K562 (cell line): ENCODE data around the gene ZFAND2B. TPM values are rescaled to one million over a fixed set of nuclear protein-coding genes. Genes with fewer than 3 reads are reported as not detected.

Experiments used
- ATAC-seq: fragments of 200-7000 bp; cut with Tn5 transposase; 3 replicates; pipeline ENCODE4 v1.9.1; 2020; ENCODE audit warnings: moderate library complexity
- BruUV-seq: library from RNA; stranded (reverse); fragments of 400-500 nt; replicated peaks from 2 replicates; lab custom pipeline; 2021; lab: Mats Ljungman, UMichigan
- CTCF ChIA-PET: fragments of 300-600 bp; formaldehyde crosslinking; extraction: SDS; loops from one replicate; lab custom pipeline; 2021; ENCODE audit warnings: low intra/inter-chr PET ratio; lab: Yijun Ruan, JAX
- POLR2A ChIA-PET: fragments of 300-600, 350-650 bp; sonication (Branson Sonifier 250); formaldehyde crosslinking; extraction: SDS; loops from one replicate; lab custom pipeline; 2021; ENCODE audit warnings: antibody characterized with exemption, inconsistent platforms; lab: Yijun Ruan, JAX
- DNase-seq, 4 experiments: peaks; one replicate each; pipeline versions ENCODE4 v3.0.0 to v3.0.0-alpha.2; 2011 to 2018; ENCODE audit warnings: low spot score in 3 of 4, mixed read lengths in 3 of 4; ENCODE audit errors: extremely low read depth in 1 of 4
- FAIRE-seq: peaks from 2 replicates; lab custom pipeline; 2011; peaks lifted over from hg19 to GRCh38; lab: Jason Lieb, UNC
- H2AFZ ChIP-seq: 2 replicates; pipeline ENCODE4 v1.6.0; 2011; ENCODE audit warnings: low read depth, low read length, control low read depth, inconsistent platforms
- H3K27ac ChIP-seq: fragments of 200-600 bp; 3 replicates; pipeline ENCODE4 v1.8.0; 2011; ENCODE audit warnings: low read depth, mild to moderate bottlenecking, control low read depth, inconsistent platforms, low read length, moderate library complexity, mixed read lengths; ENCODE audit errors: extremely low read depth
- H3K27me3 ChIP-seq, 2 experiments: fragments of 300-600 bp in 1 of 2; 2 replicates in 1 of 2; 3 replicates in 1 of 2; pipeline versions ENCODE4 v1.6.0 to v1.8.0; 2011; ENCODE audit warnings: inconsistent platforms in 2 of 2, low read length in 2 of 2, mild to moderate bottlenecking in 1 of 2, mixed read lengths in 1 of 2, moderate library complexity in 1 of 2; ENCODE audit not compliant: control insufficient read depth in 2 of 2, insufficient read depth in 2 of 2
- H3K36me3 ChIP-seq: fragments of 300-600 bp; 3 replicates; pipeline ENCODE4 v1.8.0; 2011; ENCODE audit warnings: mild to moderate bottlenecking, low read length, inconsistent platforms; ENCODE audit not compliant: control insufficient read depth, insufficient read depth
- H3K4me1 ChIP-seq, 2 experiments: fragments of 200-600 bp in 1 of 2; replicated peaks in 1 of 2; 2 replicates in 1 of 2; 3 replicates in 1 of 2; pipeline versions ENCODE4 v1.5.1 to v1.8.0; 2011; ENCODE audit warnings: inconsistent platforms in 2 of 2, low read length in 2 of 2, mild to moderate bottlenecking in 1 of 2, mixed read lengths in 1 of 2, moderate library complexity in 1 of 2; ENCODE audit not compliant: control insufficient read depth in 2 of 2, insufficient read depth in 2 of 2
- H3K4me2 ChIP-seq: 2 replicates; pipeline ENCODE4 v1.6.1; 2011; ENCODE audit warnings: low read length, control low read depth, inconsistent platforms, mixed read lengths; ENCODE audit not compliant: insufficient read depth
- H3K4me3 ChIP-seq: fragments of 200-600 bp; sonication (generic), shearing (Covaris generic); 2 replicates; pipeline ENCODE4 v1.5.1; 2016; ENCODE audit warnings: control low read depth, inconsistent platforms
- H3K79me2 ChIP-seq: fragments of 200-600 bp; 3 replicates; pipeline ENCODE4 v1.8.0; 2011; ENCODE audit warnings: low read length, inconsistent platforms; ENCODE audit not compliant: control insufficient read depth, insufficient read depth
- H3K9ac ChIP-seq, 2 experiments: 2 replicates each; pipeline versions ENCODE4 v1.6.0 to v1.6.1; 2011; ENCODE audit warnings: low read depth in 2 of 2, low read length in 2 of 2, control low read depth in 1 of 2, inconsistent platforms in 1 of 2, mild to moderate bottlenecking in 1 of 2, mixed read lengths in 1 of 2; ENCODE audit not compliant: insufficient read depth in 1 of 2
- H3K9me1 ChIP-seq: one replicate; pipeline ENCODE4 v1.6.0; 2011; ENCODE audit warnings: inconsistent platforms, mild to moderate bottlenecking, low read length, moderate library complexity; ENCODE audit not compliant: control insufficient read depth, insufficient read depth
- H3K9me3 ChIP-seq: replicated peaks from 2 replicates; pipeline ENCODE4 v1.5.1; 2011; ENCODE audit warnings: low read depth, low read length, inconsistent platforms; ENCODE audit not compliant: control insufficient read depth, insufficient read depth
- H4K20me1 ChIP-seq: replicated peaks from 2 replicates; pipeline ENCODE4 v1.6.1; 2011; ENCODE audit warnings: low read length, inconsistent platforms, mixed read lengths; ENCODE audit not compliant: control insufficient read depth, insufficient read depth
- DDX20 ChIP-seq: fragments of 450-650 bp; IDR thresholded peaks from 2 replicates; pipeline ENCODE4 v1.6.1; 2016; ENCODE audit warnings: missing genetic modification characterization, low read depth, mild to moderate bottlenecking, missing compliant biosample characterization, moderate library complexity
- HMBOX1 ChIP-seq: sonication (generic); IDR thresholded peaks from 2 replicates; pipeline ENCODE4 v1.6.1; 2016
- NR2C2 ChIP-seq, 2 experiments: fragments of 200-800 bp in 1 of 2; sonication (Bioruptor generic) in 1 of 2; sonication (generic) in 1 of 2; formaldehyde crosslinking in 1 of 2; IDR thresholded peaks; 2 replicates each; pipeline versions ENCODE4 v1.6.1 to v1.8.0; 2016 to 2022; ENCODE audit warnings: mild to moderate bottlenecking in 1 of 2, missing compliant biosample characterization in 1 of 2, missing genetic modification characterization in 1 of 2, missing genetic modification reagents in 1 of 2
- WGBS: fragments of 100-300 bp; shearing (Covaris generic); methylation state at CpG from one replicate; pipeline ENCODE4 v1.1.6; 2016; ENCODE audit warnings: low coverage, mixed read lengths; ENCODE audit not compliant: insufficient coverage; ENCODE audit errors: missing lambda C conversion rate; 5-methylcytosine and 5-hydroxymethylcytosine counted together
- in situ Hi-C: fragments of 300-500 bp; cut with MboI; formaldehyde crosslinking; loops from 4 replicates; pipeline ENCODE4 v1.15.0; 2018; ENCODE audit warnings: inconsistent platforms, mixed read lengths
- intact Hi-C: fragments of 100-400 bp; cut with micrococcal nuclease; formaldehyde crosslinking; loops from 2 replicates; pipeline ENCODE4 v1.14.2; 2022
- polyA plus RNA-seq, 8 experiments: library from polyadenylated mRNA; depleted of rRNA in 4 of 8; stranded (reverse) in 5 of 8; unstranded in 3 of 8; fragments of >200 nt; fragmentation: Nextera tagmentation in 2 of 8; fragmentation: Illumina TruSeq in 1 of 8; extraction: Ambion mirVana in 2 of 8; extraction: Trizol in 1 of 8; gene quantifications; 2 replicates each; pipeline versions ENCODE4 v1.2.1 to v1.2.3, GENCODE V29; 2011 to 2014; ENCODE audit warnings: inconsistent platforms in 1 of 8, missing spikeins in 1 of 8
- total RNA-seq, 7 experiments: library from RNA; depleted of rRNA in 6 of 7; stranded (reverse); fragments of >200 nt in 6 of 7; fragmentation: Illumina TruSeq in 2 of 7; extraction: Trizol in 2 of 7; gene quantifications; 2 replicates each; pipeline versions ENCODE4 v1.2.1 to v1.2.3, GENCODE V29; 2011 to 2021; ENCODE audit warnings: low replicate concordance in 1 of 7

Gene ZFAND2B
- total and polyA plus RNA-seq, 9 of the 15 experiments (the other 6 are each of a cell fraction or from before 2014, with no cell fraction given), result 9.9 to 33.3 (median 26.1) TPM

GRCh38 chr2:219159771-219160185 is 46.8 kb upstream of the ZFAND2B start:
- H3K9ac ChIP-seq, result peak overlapping the region; percentile 33 to 95; a peak in 3 of 4 replicates
- peak overlapping the region; percentile 86 for H3K4me2 ChIP-seq
- BruUV-seq, result TSS peak; percentile 62
- no peaks in the 10 kb centered on the region for H3K9me1 ChIP-seq
- ATAC-seq (peak; percentile 3), DNase-seq (peak in 1 of 4 experiments; percentile 15), FAIRE-seq (peak; percentile 6)
- H3K27me3 ChIP-seq, result no peaks in the 10 kb centered on the region
- no peaks in the 10 kb centered on the region for H3K9me3 ChIP-seq
- no peak overlapping the region for H3K27ac ChIP-seq
- in situ Hi-C loops, result loop anchor here (5.0 to 10.0 kb wide), 2 partner anchors 102 to 135 kb away; no protein-coding TSS in a partner anchor
- H3K4me3 ChIP-seq, result peak overlapping the region; percentile 55
- 0 out of 3 replicates have a peak, but pooled peaks cover 5% of the 10 kb centered on the region for H3K36me3 ChIP-seq
- WGBS, result 23% methylated on average over 15 of the region's 18 CpGs
- H3K4me1 ChIP-seq, result peaks cover 8 to 13% of the 10 kb centered on the region in 2 experiments; a peak in 4 of 5 replicates
- H4K20me1 ChIP-seq, result no peaks in the 10 kb centered on the region; the same call in 1 of the 2 replicates
- intact Hi-C loops, result loop anchor here (1.0 to 10.0 kb wide), 6 partner anchors 18 to 305 kb away; partner anchors contain the start of genes ABCB6, DNAJB2 and WNT6
- no peaks in the 10 kb centered on the region; the same call in 2 of the 3 replicates for H3K79me2 ChIP-seq
- TF ChIP-seq HMBOX1, result 0 out of 2 replicates have a peak, but pooled peaks have one; percentile 5
- no peak for TF ChIP-seq NR2C2 (CRISPR knock-in tag; IDR thresholded peaks at IDR 0.05)
- TF ChIP-seq NR2C2 (tag; IDR thresholded peaks at IDR 0.05), result 0 out of 2 replicates have a peak, but pooled peaks have one; percentile 13
- TF ChIP-seq DDX20, result no peak
- peak overlapping the region; percentile 81 for H2AFZ ChIP-seq
- POLR2A ChIA-PET, result interaction anchor here (1.0 kb wide), 1 partner anchor 12 kb away, joined by 3 read pairs; no protein-coding TSS in a partner anchor
- CTCF ChIA-PET, result interaction anchor here (0.7 to 2.3 kb wide), 3 partner anchors 135 to 276 kb away, joined by 3 to 10 read pairs (median 8); no protein-coding TSS in a partner anchor
